GM23248 (cell line): Measurements from ENCODE around the gene OR2H2.

Experiments used
- EZH2 ChIP-seq: fragments of 200-600 bp; sonication (generic); IDR thresholded peaks from 2 replicates; pipeline ENCODE4 v1.6.1; 2018; ENCODE audit warnings: antibody characterized with exemption, mild to moderate bottlenecking; ENCODE audit not compliant: insufficient read depth, poor library complexity, severe bottlenecking
- EZH2phosphoT487 ChIP-seq: fragments of 200-600 bp; sonication (generic); IDR thresholded peaks from 2 replicates; pipeline ENCODE4 v1.6.1; 2018; ENCODE audit warnings: antibody characterized with exemption, moderate library complexity, mild to moderate bottlenecking, low read depth; ENCODE audit not compliant: insufficient read depth

DNA sequence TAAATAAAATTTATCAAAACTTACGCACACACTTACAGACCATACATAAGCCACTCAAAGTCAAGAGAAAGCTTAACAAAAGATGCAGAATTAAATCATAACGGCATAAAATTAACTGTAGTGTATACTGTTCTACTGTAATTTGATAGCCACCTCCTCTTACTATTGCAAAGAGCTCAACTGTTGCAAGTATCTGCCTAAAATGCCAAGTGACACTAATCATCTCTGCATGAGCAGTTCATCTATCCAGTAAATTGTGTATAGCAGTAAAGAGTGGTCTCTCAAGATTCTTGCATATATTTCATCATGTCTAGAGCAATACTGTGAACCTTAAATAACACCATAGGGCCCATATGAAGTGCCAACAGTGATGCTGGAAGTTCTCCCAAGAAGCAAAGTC lies 12.3 kb downstream of the OR2H2 start:
- TF ChIP-seq EZH2phosphoT487 (no peak), EZH2 (no peak)
